HG03135 (cell line): ENCODE measurements around the gene CLSTN2.

ENCODE experiments used
- ATAC-seq: cut with Tn5 transposase; IDR thresholded peaks from one replicate; pipeline ENCODE4 v1.9.1; 2021; ENCODE audit warnings: mild to moderate bottlenecking, moderate library complexity; ENCODE audit not compliant: unreplicated experiment

The CLSTN2 gene

DNA sequence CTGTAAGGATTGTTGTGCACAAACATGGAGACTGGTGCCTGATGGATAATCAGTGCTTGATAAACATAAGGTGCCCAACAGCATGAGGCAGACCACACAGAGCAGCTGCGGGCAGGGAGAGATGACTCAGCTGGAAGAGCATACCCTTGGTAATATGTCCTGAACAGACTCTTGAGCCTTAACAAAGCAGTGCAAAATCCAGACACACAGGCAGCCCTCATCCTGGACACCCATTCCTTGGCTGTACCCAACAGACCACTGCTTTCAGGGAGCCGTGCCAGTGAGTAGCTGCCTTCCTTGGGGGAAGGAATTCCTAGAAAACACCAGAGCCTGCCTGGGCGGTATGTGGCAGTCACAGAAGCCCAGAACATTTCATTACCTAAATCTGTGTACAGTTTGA is 156.2 kb downstream of the CLSTN2 start:
- no peak for ATAC-seq

DNA sequence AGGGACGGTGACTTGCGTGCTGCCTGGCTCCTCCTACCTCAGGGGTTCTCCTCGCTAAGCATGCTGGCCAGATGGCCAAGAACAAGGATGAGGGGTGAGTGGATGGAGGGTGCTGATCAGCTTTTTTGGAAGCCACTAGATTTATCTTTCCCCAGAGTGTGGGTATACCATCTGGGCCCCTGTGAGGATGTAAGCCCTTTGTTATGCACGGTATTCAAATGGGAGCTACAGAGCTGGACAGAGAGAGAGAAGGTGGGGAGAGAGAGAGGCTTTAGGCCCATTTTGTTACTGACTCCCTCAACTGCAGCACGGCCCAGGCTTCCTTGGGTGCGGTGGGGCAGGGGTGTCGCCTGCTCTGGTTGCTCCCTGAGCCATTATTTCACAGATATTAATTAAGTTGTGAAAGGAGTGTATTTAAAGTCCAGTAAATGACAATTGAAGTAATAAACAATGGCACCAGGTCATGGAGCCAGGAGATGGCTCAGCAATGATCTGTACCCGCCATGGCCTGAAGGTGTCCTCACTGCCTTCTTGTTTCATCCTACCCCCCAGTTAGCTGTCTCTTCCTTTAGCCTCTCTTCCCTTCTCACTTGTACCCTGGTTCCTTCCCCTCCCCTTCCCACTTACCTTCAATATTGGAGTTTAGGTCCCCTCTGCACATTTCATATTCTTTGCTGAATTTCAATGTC is 158.0 kb downstream of the CLSTN2 start:
- ATAC-seq = no peak

DNA sequence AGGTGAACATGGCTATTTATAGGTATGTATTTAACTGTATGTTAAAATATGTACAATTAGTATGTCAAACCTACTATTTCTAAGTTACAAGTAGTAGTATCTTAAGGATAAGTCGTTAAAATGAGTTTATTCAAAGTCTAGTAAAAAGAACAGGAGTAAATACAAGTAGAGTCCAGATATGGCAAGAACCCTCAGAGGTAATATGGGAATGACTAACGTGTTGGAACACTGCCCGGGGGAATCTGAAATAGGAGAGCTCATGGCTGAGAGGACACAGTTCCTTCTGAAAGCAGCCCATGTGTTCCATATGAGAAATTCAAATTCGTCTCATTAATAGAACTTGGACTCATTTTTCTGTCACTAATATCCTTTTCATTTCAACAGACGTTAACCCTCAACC is 158.8 kb downstream of the CLSTN2 start:
- no peak for ATAC-seq

DNA sequence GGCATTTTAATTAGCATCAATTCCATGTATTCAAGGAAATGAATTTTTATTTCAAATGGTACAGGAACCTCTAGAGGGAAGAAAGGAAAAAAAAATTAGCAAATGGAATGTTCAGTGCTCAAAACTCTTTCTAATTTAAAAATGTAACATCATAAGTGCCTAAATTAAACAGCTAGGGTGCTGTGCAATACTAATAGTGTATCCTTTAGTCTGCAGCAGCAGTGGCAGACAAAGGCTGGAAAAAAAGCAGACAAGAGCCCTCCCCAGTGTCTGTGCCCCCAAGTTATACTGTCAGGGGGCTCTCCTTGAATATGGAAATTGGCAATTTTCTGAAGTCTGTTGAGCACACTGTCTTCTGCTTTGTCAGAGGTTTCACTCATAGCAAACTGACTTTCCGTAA is 159.5 kb downstream of the CLSTN2 start:
- ATAC-seq = no peak

DNA sequence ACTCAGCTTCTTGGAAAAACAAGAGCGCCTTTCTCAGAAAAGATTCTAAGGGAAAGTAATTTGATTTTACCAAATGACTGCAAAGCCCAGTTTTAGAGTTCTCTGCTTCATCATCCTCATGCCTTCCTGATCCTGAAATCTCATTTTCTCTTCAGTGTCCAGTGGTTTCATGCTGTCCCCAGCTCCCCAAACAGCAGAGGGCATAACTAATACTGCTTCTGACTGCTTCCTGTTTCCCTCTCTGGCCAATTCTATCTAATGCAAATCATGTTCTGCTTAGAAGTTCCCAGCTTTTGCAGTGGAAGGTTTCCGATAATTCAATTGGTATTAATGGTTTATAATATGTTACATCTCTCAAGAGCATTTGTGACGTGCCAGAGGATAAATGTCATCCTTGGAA is 161.1 kb downstream of the CLSTN2 start:
- no peak for ATAC-seq

DNA sequence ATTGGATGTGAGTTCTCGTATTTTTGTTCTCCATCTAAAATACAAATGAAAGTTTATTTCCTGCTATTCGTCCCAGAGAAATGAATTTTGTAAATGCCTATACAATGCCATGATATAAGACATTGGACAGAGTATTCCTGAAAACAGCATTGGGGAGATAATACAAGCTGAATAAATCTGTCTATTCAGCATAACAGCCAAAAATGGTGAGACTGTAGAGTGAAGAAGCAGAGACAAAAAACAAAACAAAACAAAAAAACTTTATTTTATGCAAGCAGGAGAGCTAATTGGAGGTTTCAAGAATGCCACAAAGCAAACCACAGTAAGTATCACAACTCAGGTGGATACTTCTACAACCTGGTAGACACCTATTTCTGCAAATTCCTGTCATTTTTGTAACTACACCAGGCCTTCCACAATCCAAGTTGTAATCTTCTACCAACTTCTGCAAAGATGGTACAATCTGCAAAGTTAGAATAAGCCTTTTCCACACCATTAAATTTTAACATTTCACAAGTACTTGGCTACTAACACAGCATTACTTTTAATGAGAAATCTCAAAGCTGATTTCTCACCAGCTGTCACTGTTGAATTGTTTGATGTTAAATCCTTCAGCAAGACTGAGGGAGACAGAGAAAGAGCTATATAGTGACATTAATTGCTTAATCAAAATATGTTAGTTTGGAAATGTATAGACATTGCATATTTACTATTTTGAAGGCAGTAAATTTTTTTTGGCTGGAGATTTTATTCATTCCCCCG is 163.1 kb downstream of the CLSTN2 start:
- no peak for ATAC-seq

DNA sequence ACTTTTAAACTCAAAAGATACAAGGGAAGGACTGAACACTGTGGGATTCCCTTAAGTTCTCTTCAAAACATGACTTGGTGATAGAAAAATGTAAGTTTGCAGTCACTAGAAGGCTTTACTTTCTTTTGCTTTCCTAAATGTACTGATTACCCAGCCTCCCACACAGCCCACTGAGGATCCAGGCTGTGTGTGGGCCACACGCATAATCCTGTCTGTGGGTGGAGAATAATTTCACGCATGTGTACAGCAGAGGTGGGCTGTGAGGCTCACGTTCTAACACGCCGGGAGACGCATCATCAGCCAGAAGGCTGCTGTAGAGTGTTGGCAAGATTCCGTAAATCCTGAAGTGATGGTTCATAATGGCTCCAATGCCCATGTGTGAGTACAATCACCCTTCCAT is 165.5 kb downstream of the CLSTN2 start:
- no peak for ATAC-seq

DNA sequence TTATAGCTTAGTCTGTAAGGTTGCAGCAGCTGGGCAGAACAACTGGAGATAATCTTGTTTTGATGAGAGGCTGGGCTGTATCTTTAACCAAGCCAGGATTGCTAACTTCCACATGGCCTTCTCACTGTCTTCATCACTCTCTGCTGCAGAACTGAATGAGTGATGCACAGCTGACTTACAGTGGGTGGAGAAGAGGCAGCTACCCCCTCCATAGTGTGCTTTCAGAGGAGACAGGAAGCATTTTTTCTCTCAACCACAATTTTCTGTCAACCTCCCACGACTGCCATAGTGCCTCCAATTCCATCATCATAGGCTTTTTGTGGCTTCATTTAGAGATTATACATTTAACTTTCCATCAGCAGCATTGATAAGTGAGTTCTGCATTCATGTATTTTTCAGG is 168.2 kb downstream of the CLSTN2 start:
- no peak for ATAC-seq

DNA sequence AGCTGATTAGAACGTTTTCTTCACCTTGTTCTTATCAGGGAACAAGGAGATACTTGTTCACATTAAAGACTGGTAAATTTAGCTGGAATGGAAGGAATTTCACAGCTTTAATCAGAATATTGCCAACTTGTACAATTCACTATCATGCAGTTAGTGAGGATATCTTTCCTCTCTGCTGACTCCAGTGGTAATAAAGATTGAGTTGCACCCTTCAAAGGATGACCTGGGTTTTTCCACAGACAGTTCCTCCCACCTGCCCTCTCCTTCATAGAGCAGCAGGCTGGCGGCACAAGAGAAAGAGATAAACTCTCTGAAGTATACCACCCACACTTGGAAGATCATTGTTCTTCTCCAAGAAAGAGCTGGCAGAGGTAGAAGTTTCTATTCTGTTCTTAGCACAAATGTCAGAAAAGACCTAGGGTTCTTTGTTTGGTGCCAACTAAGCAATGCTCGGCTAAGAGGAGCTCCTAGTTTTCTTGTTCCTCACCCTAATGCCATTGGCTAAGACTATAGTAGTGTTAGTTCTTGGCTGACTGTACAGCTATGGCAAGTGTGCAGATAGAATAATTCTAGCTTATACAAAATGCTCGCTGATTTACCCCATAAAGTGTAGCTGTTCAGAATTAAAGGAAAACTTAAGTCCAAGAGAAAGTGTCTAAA is 169.1 kb downstream of the CLSTN2 start:
- no peak for ATAC-seq

DNA sequence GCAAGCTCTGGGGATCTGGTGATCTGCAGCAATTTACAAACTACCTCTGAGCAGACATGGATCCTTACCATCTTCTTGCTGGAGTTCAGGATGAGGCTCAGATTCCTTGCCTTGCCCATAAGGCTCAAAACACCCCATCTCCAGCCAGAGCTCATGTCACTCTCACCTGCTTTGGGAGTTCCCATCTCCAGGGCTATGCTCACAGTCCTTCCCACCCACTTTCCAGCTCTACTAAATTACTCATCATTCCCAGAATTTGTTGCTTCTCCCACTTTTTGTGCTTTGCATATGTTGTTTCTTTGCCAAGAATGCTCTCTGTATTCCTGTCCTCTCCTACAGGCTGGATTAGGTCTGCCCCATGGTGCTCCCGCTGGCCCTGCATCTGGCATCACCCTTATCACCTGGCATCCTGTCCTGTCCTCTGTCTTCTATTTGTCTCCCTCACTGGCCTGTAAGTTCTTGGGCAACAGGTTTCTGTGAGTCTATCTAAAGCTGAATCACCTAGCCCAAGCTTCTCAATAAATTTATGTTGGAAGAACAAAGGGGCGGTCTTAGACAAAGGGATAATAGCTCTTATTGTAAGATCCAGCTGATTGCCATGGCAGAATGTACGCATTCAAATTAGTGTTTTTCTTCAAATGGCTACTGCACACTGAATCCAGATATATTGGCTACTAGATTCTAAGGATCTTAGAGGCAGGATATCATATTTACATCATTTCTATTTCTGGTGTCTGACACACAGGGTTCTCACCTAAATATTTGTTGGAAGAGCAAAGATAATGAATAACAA is 179.2 kb downstream of the CLSTN2 start:
- ATAC-seq = no peak

DNA sequence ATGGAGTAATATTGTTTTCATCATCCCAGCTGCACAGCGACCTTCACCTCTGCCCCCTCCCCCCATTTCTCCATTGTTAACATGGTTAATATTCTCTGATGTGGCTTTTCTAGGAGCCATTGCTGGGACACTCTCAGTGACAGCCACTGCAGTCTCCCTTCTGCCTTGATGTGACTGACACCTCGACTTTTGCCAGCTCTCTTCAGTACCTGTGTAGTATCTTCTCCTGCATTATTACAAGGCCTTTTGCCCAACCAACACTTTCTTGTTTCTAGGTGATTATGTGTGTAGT is 179.8 kb downstream of the CLSTN2 start:
- no peak for ATAC-seq

DNA sequence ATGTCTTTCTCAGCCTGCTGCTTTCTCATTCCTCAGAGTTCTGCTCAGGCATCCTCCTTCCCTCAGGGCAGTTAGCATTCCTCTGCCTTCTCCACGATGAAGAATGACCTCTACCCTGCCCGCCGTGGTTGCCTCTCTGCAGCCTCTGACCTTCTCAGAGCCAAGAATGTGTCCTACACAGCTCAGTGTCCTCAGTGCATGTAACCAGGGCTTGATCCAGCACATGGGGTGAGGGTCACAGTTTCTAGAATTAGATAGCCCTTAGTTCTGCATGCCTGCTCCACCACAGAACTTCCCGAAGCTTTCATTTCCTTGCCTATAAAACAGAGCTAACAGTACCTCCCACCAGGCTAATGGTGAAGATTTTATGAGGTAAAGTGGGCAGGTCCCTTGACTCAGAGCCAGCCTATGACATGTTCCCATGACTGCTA is 182.1 kb downstream of the CLSTN2 start:
- ATAC-seq = no peak

DNA sequence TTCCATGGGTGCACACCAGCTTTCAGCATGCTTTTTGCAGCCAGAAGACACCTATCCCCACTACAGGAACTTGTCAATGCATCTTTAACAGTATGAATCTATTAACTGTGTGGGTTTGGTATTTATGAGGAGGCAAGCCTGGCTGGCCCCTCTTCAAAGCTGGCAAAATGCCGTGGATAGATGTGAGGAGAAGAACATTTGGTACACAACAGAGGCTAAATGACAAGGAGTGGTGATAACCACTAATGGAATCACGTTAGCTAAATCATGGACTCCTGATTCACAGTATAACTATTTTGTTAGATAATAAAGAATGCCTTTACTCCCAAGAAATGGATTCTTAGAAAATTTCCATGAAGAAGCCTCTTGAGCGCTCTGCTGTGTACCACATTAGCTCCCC is 187.2 kb downstream of the CLSTN2 start:
- no peak for ATAC-seq

DNA sequence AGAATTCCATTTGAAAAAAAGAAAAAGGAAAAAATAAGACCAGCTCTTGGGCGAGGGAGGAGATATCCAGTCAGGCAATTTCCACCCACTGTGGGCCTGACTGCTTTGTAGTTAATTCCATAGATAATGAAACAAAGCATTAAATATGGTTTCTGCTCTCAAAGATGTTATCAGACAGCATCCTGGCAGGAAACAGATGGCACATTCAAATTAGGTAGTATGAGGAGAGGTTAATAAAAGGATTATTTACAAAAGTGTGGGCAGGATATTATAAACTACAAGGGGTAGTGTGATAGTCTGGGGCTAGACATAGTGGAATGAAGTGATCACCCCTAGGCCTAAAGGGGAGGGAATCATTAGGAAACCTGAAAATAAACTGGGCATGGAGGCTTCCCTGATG is 193.2 kb downstream of the CLSTN2 start:
- no peak for ATAC-seq

DNA sequence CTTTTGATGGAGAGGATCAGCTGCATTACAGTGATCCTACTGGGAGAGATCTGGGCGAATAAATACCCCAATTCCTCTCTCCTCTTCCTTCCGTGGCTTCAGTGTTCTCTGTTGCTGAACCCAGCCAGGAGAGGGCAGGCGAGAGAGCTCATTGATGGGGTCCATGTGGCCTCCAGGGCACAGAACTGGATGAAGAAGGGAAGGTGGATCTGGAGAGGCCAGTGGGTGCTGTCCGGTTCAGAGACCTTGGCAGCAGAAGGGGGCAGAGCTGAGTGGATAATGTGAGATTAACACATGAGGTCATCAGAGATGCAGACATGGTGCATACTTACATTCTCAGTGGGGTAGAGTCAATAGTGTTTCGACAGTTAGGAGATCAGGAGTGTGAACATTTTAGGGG is 193.6 kb downstream of the CLSTN2 start:
- no peak for ATAC-seq

DNA sequence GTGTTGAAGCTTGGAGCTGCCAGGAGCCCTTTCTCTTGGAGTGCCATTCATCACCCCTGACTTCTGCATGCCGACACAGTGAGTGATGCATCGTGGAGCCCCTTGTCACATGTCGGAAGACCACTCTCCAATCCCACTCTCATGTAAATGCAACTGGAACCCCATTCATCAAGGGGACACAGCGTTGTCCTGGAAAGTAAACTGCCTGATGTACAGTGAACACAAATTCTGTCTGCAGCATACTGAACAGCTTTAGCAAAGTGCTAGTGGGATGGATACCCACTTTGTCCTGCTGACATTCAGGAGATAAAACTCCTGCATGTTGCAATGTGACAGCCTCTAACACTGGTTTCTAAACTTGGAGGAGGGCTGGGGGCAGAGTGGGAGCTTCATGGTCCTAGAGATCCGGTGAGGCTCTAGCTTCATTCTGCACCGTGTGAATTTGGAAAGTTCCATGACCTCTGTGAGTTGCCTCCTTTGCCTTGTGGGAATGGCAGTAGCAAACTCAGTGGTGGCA is 194.8 kb downstream of the CLSTN2 start:
- no peak for ATAC-seq

DNA sequence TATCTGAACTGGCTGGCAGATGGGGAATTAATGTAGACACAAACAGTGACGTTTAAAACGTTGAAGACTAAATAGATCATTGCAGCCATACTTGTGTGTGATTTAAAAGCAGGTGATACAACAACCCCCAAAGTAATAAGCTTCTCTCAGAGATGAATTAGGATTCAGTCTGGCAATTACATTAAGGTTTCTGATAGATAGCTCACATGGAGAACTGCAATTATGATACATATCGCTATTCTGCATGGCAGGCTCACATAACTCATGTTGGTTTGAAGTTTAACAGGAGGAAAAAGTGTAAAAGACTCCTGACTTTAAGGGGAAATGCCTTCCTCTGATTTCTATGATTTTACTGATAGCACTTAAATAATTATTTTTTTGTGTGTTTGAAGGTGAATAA is 196.9 kb downstream of the CLSTN2 start:
- no peak for ATAC-seq

DNA sequence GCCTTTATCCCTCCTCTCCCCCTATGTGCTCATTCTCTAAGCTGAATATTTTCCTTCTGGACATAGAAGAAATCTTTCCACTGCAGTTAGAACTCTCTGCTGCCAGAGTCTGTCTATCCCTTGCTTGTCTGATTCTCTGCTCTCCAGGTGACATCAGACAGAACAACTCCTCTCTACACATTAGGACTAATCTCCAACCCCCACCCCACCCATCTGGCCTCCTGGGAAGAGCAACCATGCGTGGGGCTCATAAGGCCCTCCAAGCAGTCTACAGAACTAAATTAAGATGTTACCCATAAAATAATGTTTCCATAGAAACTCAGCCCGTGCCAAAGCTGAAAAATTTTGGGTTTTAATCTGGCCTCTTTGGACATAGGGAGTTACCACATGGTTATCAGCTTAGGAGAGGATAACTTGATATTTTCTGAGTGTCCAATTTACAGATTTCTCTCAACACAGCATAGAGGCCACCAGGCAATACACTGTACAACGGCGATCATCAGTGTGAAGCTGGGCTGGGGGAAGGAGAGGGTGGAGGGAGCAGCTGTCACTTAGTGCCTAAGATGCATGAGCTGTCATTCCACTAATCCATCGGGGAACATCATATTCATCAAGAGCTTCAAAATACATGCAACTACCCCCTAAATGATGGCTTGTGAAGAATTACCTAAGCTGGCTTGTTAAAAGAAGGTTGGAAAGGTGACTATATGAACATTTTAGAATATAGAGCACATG is 199.4 kb downstream of the CLSTN2 start:
- ATAC-seq = no peak

DNA sequence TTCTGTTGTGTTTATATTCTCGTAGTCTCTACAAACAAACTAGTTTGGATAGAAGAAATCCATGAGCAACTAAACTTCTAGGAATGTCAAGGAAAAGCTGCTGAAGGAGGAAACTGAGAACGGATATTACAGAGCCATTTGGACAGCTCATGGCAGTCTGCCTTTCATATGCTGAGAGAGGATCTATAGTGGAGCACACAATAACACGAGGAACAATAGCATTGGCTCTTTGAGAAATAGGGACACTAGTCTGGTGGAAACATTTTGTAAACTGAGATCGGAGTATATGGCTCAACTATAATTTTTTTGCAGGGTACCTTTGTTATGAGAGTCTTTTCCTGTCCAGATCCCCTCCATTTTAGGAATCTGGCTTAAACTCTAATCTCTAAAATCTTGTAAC is 200.5 kb downstream of the CLSTN2 start:
- ATAC-seq = no peak

DNA sequence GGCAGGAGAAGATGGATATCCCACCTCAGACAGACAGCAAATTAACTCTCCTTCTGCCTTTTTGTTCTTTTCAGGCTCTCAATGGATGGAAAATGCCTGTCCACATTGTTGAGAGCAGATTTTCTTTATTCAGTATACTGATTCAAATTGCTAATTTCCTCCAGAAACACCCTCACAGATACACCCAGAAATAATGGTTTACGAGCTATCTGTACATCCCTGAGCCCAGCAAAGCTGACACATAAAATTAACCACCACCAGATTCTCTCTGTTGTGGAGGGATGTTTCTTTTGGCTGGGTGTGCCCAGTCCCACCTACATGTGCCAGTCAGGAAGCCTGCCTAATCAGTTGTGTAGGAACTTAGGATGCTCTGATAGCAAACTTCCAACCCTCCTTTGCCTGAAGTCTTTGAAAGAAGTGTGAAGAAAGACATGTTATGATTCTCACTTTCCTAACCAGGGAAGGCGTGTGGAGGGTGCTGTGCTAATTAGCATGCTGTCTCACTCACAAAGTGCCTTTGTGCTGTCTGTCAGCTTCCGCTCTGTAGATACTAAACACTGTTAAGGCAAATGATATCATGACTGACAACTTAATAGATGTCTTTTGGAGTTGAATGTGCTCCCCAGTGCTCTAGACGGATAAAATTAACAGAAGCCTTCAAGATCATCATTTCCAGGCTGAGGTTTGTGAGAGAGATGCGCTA is 208.5 kb downstream of the CLSTN2 start:
- no peak for ATAC-seq
